Activated effector memory CD4-positive, alpha-beta T cell treated with Interleukin-2 at 50 U/mL for 16 hours (primary cell): ENCODE results near the gene ZDHHC8.

ENCODE experiments used
- DNase-seq: peaks from one replicate; pipeline ENCODE4 v3.0.0-alpha.2; 2020

ZDHHC8 gene

DNA sequence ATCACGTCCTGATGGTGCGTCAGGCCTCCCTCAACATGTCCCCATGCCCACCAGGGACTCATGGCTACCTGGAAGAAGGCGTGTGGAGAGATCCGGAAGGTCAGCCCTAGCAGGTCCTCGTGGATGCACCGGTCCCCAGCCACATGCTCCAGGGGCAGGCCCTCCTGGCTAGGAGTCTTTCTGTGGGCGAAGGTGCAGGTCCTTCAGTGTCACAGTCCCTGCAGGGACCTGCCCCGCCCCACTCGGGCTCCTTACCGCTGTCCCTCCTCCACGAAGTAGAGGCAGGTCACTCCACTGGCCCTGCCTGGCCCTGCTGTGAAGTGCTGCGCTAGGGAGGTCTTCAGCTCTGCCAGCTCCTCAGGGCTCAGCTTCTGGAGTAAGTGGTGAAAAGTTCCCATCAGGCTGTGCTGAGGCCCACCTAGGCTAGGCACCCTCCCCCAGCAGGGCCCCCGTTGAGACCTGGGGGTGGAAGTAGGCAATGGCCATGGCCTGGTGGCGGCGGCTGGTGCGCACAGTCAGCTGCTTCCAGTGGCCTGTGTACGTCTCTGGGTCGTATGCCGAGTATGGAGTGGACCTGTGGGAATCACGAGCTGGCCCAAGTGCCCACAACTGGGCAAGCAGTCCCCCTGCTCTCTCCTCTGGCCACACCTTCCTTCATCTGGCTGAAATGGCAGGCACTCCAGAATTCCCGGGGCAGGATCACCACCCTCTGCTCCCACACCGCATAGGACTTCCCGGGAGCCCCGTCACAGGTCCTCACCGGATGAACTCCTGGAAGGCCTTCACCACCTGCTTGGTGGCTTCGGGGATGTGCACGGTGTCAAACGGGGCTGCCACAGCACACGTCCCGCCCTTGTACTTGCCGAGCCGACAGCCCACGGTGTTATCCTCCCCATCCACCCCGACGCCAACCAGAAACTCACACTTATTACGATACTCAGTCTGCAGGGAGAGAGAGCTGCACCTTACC, 16.8 kb upstream of the ZDHHC8 start:
- no peak for DNase-seq

DNA sequence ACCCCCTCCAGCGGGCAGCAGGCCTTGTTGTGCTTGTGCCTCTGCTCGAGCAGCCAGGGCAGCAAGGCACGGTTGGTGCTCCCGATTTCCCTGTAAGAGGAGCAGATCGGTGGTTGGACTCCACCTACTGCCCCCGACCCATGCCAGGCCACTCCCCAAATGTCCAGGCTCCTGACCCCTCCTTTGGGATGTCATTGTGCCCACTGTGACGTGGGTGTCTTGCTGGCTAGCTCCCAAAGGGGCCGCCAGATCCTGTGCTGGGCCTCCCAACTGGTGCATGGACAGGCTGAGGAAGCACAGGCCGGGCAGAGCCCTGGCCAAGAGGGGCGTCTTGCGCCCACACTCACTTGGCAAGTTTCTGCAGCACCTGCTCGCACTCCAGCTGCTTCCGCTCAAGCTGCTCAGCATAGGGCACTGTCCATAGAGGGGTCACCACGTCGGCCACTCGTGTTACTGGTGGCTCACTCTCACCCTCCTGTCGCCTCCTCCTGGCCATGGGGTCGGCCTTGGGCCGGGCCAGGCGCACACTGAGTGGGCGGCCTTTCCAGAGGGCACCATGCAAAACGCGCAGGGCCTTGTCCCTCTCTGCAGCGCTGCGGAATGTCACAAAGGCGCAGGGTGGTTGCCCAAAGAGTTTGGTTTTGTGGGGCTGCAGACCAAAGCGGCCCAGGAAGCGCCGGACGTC, 15.8 kb upstream of the ZDHHC8 start, which contains the start of gene RANBP1:
Gene RANBP1 (plus strand): TSS at position 414 of the 685 bp plus-strand sequence. CDS start 81 bp downstream, at position 495.
- DNase-seq = no peak

DNA sequence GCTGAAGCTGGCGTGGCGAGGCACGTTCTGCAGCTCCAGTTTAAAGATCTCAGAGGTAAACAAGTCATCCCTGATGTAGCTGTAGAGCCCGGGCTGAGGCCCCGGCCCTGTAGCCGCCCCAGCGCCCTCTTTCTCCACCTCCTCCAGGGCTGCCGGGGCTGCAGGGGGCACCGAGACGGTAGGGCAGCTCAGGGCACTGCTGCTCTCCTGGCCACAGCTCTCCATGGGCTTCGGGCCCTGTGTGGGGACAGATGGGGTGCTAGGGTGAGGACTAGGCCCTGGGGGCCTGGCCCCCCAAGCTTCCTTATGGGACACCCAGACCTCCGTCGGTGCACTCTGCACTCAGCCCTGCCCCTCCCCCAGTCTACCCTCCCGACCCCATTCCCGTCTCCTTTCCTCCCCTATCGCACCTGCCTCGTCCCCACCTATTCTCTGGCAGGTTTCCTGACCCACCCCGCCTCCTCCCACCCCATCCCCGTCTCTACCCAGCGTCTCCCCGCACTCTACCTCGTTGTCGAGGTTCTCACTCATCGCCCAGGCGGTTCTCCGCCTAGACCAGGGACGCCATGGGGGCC, 15.1 kb upstream of the ZDHHC8 start:
- DNase-seq = no peak

DNA sequence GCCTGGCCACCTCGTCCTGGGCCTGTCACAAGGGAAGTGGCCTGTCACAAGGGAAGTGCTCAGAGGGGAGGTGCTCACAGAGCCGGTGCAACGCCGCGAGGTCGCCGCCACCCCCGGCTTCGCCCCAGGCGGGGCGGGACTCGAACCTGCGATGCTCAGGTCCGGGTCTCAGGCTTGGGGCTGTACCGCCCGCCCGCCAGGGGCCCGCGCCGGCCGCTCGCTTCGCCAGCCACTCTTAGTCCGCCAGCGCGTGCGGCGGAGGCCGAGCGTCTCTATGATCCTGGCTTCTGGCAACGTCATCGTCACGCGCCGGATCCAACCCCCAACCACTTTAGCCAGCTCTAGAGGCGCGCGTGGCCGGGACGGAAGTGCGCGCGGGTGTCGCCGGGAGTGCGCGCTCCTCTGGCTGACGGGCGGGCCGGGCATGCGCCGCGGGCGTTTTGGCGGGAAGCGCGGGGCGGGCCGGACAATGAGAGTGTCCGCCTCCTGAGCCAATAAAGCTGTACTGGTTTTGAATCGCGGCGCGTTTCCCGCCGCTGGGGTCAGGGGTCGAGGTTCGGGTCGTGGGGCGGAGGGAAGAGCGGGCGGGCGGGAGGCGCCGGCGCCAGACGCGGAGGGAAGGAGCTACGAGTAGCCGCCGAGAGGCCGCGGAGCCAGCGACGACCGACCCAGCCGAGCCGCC, 14.5 kb upstream of the ZDHHC8 start, which contains the start of gene TRMT2A:
Gene TRMT2A (minus strand): TSS at position 276 of the 682 bp plus-strand sequence. CDS start 320 bp downstream, outside the sequence.
- DNase-seq = peak; percentile 96

DNA sequence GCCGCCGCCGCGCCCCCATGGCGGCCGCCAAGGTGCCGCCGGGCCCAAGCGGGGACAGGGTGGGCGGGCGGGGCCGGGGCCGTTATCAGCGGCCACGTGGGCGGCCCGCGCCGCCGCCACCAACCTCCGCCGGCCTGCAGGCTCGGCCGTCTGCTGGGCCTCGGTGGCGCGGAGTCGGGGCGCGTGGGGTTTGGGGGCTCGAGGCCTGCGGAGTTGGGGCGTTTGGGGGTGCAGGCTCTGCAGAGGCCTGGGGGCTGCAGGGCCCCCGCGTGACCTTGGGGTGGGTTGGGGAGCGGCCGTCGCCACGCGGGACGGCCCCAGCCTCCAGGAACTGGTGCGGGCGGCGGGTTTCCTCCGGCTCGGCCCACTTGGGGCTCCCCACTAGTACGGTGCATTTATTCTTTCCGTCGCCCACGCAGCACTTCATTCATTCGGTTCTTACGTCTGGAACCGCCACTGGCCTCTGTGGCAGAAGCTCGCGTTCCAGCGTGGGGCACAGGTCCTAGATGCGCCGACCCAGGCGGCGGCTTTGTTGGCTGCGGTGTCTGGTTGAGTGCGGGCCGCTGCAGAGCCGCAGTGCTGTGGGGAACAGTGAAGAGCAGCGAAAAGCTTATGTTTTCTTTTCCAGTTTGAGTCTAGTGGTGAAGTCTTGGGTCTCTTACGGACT, 13.8 kb upstream of the ZDHHC8 start:
- peak; percentile 29 for DNase-seq

DNA sequence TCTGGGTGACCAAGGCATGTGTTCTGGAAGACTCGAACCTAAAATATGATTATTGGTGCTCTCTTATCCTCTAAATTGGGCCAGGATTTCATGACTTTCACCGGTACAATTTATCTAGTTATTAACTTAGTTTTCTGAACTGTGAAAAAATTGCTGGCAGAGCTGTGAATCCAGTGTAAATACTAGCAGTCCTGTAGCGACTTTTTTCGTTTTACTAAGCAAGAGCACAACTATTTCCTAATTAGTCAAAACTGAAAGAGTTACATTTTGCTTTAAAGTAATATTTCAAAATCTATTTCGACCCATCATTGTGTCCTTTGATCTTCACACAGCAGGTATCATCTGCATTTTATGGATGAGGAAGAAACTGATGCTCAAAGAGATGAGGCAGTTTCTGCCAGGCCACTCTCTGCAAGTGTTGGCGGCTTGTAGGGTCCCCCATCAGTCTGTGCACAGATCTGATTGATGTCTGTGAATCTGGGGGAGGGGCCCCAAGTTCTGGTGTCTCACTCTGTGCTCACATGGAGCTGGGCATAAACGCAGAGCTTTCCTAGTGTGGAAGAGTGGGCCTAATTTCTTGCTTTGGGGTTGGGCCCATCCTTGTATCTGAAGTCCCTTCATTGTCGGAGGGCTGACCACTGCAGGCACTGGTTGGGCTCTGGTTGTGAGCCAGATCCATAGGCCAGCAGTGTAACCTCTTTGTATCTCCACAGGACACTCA, 13.1 kb upstream of the ZDHHC8 start:
- DNase-seq = no peak

DNA sequence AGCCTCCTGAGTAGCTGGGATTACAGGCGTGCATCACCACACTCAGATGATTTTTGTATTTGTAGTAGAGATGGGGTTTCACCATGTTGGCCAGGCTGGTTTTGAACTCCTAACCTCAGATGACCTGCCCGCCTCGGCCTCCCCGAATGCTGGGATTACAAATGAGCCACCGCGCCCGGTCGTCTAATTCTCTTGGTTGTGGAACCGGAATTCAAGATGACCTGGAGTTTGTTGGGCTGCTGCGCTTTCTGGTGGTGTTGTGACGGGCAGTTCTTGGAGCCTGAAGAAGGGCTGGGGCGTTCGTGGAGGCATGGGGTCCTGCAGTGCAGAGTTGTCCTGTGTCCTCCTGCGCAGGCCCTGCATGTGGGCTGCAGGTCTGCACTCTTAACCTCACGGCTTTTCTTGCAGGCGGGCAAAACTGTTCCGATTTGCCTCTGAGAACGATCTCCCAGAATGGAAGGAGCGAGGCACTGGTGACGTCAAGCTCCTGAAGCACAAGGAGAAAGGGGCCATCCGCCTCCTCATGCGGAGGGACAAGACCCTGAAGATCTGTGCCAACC, 9.7 kb upstream of the ZDHHC8 start:
- DNase-seq = no peak

DNA sequence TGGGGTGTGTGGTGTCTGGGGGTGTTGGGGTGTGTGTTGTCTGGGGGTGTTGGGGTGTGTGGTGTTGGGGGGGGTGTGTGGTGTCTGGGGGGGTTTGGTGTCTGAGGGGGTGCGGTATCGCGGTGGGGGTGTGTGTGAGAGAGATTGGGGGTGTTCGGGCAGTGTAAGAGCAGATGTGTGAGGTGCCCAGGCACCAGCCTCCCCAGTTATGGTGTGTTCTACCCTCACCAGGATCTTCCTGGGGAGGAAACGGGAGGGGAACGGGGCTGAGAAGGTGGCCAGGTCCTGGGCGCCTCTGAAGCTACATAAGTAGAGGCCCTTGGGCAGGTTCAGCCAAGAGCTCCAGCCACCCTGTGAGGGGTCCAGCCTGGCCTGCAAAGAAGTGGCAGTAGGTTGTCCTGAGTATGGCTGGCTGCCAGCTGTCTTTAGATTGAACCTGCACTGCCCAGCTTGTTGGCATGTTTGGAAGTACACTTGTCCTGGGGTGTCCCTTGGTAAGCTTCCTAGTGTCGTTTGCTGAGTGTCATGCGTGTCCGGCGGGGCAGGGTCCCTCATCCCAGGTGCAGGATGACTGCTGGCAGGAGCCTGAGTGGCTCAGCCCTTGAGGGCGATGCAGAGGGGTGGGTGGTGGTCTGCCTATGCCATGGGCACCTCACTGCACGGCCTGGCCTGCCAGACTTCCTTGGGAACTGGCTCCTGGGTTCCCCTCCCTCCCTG, 8.1 kb upstream of the ZDHHC8 start:
- no peak for DNase-seq

DNA sequence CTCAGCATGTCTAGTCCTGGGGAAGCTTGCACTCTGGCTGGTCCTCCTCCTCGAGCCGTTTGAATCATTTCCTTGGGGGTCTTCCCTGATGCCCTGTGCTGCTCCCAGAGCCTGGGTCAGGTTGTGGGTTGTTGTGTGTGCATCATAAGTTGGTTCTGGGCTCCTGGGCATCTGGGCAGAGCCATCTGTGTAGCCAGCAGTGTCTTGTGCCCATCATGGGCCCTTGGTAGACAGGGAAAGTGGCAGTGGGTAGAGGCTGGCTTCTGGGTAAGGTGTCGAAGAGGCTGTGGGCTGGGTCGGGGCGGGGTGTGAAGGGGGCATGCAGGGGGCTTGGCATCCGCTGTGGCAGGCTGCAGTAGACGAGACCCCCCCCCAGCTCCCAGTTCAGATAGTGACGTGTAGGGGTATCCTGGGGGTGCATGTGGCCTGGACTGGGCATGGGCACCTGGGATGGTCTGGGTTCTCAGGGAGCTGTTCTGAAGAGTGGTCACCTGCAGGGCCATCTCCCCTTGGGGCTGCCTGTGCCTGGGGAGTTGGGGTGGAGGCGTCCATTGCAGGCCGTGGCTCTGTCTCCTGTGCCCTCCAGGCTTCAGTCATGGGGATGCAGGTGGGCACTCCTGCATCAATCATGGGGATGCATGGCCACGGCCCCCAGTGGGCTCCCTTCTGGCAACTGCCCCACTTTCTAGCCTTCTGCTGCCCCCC, 7.4 kb upstream of the ZDHHC8 start:
- no peak for DNase-seq

DNA sequence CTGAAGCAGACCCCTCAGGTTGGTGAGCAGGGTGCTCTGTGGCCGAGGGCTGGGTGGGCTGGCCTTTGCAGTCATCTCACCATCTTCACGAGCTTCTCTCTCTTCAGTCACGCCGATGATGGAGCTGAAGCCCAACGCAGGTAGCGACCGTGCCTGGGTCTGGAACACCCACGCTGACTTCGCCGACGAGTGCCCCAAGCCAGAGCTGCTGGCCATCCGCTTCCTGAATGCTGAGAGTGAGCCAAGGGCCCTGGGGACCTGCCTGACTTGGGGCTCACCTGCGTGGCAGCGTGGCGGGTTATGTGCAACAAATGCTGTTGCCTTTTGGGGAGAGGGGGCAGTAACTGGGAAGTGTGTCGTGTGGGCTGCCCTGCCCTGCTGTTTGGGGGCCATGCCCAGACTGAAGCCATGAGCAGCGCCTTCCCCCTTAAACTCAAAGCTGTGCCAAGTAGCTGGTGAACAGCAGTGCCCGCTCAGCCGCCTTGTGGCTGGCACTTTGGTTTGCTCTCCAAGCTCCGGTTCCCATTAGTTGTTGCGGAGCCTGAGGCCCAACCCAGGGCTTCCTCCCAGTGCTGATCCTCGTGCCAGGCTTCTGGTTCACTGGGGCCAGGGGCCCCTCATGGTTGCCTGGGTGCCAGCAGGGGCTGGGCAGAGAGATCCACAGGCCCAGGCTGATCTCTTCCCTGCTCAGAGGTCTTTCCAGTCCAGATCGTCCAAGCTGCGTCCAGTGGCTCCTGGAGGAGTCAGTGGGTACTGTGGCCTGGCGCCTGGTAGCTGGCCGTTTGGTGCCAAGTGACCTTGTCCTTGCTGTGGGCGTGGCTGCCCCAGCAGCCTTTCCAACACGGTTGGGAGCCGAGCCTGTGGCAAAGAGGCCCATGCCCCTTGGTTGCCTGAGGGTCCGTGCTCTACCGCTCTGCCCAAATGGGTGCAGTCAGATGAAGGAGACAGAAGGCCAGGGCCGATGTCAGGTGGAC, 6.1 kb upstream of the ZDHHC8 start:
- DNase-seq = no peak

DNA sequence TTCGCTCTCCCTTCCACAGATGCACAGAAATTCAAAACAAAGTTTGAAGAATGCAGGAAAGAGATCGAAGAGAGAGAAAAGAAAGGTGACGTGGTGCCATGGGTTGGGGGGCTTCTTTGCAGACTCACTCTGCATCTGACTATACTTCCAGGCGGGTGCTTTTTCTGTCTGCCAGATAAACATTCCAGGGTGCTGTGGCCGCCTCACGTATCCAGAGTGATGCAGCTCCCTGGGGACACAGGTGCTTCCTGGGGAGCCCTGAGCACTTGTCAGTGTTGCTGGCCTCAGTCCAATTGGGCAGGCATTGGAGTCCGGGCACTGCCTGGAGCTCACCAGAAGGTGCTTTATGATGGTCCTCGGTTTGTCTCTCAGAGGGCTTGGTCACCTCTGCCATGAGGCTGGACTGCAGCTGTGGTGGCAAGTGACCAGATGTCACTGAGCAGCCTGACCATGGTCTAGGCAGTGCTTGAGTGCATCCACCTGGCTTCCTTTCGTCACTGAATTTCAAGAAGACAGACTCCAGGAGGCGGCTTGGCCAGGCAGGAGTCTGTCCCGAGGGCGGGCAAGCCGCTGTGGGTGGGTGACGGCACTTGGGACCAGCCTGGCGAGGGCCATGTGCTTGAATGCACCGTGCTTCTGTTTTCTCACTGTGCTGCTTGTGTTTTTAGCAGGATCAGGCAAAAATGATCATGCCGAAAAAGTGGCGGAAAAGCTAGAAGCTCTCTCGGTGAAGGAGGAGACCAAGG, 5.1 kb upstream of the ZDHHC8 start:
- no peak for DNase-seq

DNA sequence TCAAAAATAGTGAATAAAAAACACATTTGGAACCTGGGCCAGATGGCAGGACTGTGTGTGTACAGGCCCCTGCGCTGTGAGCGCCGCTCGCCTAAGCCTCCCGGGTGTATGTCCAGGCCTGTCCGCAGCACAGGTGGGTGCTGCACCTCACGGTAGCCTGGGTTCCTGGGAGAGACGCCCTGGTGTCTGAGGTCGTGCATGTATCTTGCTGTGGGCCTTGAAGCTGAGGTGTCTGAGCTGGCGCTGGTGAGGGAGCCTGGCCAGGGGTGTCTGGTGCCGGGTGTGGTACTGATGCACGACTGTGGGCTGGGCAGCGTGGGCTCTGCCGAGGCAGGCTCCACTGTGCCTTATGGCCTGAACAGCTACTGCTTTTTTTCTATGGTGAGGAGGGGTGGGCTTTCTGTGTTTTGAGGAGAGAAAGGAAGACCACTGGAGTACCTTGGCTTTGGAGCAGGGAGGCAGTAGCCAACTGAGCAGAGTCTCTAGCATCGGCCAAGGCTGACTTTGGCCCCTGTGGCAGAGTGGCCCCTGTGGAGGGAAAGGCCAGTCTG, 4.2 kb upstream of the ZDHHC8 start:
- DNase-seq = no peak

DNA sequence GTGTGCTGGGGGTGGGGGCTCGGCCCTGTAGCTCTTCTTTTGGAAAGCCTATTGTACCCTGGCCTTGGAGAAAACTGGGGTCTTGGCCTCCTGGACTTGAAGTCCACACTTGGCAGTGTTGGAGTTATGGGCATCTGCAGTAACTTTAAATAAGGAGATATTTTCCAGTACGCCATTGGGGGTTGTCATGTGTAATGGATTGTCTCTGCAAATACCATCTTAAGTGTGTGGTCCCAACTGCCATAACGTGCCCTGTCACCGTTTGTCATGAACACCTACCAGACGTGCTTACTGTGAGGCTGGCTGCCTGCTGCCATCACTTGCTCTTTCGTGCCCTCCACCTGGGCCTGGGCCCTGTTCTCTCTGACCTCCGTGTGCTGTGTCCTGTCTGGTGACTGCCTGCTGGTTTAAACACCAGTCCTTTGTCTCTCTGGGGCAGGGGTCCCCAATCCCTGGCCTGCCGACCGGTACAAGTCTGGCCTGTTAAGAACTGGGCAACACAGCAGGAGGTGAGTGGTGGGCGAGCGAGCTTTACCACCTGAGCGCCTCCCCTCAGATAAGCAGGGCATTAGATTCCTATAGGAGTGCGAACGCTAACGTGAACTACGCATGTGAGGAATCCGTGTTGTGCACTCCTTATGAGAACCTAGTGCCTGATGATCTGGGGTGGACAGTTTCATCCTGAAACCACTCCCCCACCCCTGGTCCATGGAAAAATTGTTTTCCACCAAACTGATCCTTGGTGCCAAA, 3.6 kb upstream of the ZDHHC8 start:
- no peak for DNase-seq

DNA sequence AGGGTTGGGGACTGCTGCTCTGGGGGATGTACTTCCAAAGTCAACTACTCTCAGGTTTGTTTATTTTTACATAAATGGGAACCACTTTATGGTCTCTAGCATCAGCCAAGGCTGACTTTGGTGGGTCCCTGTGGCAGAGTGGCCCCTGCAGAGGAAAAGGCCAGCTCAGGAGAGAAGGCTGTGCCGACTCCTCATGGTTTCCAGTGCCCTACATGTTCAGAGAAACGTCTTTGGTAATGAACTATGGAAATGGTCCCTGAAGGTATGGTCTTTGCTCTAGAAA, 3.0 kb upstream of the ZDHHC8 start:
- DNase-seq = no peak

DNA sequence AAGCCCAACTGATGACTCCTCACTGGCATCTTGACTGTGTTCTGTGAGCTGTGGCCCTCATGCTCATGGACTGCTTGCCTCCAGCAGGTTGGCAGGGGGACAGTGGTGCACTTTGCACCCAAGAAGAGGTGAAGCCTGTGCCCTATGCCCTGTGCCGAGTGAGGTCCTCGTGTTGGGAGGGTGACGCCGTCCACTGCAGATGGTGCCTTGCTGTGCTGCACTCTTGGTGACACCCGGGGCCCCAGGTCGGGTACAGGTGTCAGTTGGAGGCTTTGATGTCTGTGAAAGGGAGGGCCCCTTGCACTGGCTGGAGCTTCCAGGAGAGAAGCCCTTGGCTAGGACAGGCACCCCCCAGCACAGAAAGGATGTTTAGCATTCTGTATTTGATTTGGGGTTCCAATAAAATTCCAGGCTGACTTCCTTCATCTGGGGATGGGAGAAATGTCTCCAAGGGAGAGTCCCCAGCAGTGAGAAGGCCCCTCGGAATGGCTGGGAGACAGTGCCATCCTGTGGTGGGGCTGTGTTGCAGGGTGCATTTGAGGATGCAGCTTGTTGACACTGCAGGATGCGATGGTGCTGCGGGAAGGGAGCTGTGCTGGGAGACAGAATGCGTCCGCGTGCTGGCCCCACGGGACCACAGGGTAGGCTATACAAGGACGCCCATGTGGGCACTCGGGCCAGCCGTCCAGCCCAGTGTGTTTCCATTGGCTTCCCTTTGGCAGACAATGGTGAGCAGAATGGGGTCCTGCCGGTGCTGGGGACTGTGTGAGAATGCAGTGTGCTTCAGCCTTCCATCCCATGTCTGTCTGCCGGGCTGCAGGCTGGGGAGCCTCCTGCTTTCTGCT, 2.5 kb upstream of the ZDHHC8 start:
- DNase-seq = peak; percentile 46

DNA sequence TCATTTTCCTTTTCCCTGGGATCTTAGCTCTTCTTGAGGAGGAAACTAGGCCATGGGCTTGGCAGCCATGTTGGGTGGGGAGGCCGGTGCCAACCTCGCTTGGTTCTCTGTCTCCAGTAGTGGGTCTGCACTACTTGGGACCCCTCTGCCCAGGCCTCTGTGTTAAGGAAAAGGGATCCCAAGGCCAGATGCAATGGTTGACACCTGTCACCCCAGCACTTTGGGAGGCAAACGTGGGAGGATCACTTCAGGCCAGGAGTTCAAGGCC, 1.9 kb upstream of the ZDHHC8 start:
- DNase-seq = no peak
